H9 (cell line): ENCODE results near the gene PTPRQ. TPM values are rescaled to one million over a fixed set of nuclear protein-coding genes. Genes with fewer than 3 reads are reported as not detected.

Experiments
- DNase-seq: peaks from one replicate; pipeline ENCODE4 v3.0.0-alpha.2; 2017
- H2AFZ ChIP-seq: one replicate; pipeline ENCODE4 v1.6.1; 2013; ENCODE audit warnings: mild to moderate bottlenecking, low read length, control low read depth, moderate library complexity
- H2AK5ac ChIP-seq: 2 replicates; pipeline ENCODE4 v1.6.1; 2013; ENCODE audit warnings: low read length, control low read depth, mixed read lengths; ENCODE audit not compliant: insufficient read length
- H2BK120ac ChIP-seq: one replicate; pipeline ENCODE4 v1.6.1; 2013; ENCODE audit warnings: low read depth, mild to moderate bottlenecking, low read length, control low read depth, inconsistent platforms; ENCODE audit not compliant: poor library complexity, severe bottlenecking
- H2BK12ac ChIP-seq: 2 replicates; pipeline ENCODE4 v1.6.1; 2013; ENCODE audit warnings: low read length, control low read depth, mixed read lengths, low read depth; ENCODE audit not compliant: insufficient read length
- H2BK15ac ChIP-seq: 2 replicates; pipeline ENCODE4 v1.6.1; 2013; ENCODE audit warnings: low read depth, low read length, control low read depth
- H2BK20ac ChIP-seq: one replicate; pipeline ENCODE4 v1.6.1; 2013; ENCODE audit warnings: low read depth, mild to moderate bottlenecking, low read length, control low read depth, inconsistent platforms; ENCODE audit not compliant: poor library complexity, severe bottlenecking
- H2BK5ac ChIP-seq: 2 replicates; pipeline ENCODE4 v1.6.1; 2013; ENCODE audit warnings: low read length, control low read depth, mixed read lengths; ENCODE audit not compliant: insufficient read length
- H3K14ac ChIP-seq: 2 replicates; pipeline ENCODE4 v1.6.1; 2013; ENCODE audit warnings: low read length, control low read depth; ENCODE audit not compliant: insufficient read depth
- H3K18ac ChIP-seq: 2 replicates; pipeline ENCODE4 v1.6.1; 2013; ENCODE audit warnings: low read depth, mild to moderate bottlenecking, mixed read lengths, low read length, control low read depth; ENCODE audit not compliant: insufficient read length
- H3K23ac ChIP-seq: 2 replicates; pipeline ENCODE4 v1.6.1; 2013; ENCODE audit warnings: low read length, control low read depth, mixed read lengths, low read depth; ENCODE audit not compliant: insufficient read length
- H3K23me2 ChIP-seq: 2 replicates; pipeline ENCODE4 v1.6.1; 2013; ENCODE audit warnings: low read depth, mild to moderate bottlenecking, mixed read lengths, low read length, control low read depth; ENCODE audit not compliant: insufficient read length, poor library complexity, severe bottlenecking
- H3K27ac ChIP-seq: 2 replicates; pipeline ENCODE4 v1.5.1; 2013; ENCODE audit warnings: low read length, control low read depth, mixed read lengths, low read depth; ENCODE audit not compliant: insufficient read length
- H3K27me3 ChIP-seq: 2 replicates; pipeline ENCODE4 v1.6.1; 2013; ENCODE audit warnings: low read length, control low read depth, inconsistent platforms; ENCODE audit not compliant: insufficient read depth
- H3K4ac ChIP-seq: 2 replicates; pipeline ENCODE4 v1.6.1; 2013; ENCODE audit warnings: low read depth, mild to moderate bottlenecking, control low read depth, inconsistent platforms, low read length, moderate library complexity
- H3K4me1 ChIP-seq: 2 replicates; pipeline ENCODE4 v1.6.1; 2013; ENCODE audit warnings: low read length, control low read depth, inconsistent platforms; ENCODE audit not compliant: insufficient read depth
- H3K4me2 ChIP-seq: 2 replicates; pipeline ENCODE4 v1.6.1; 2013; ENCODE audit warnings: low read length, control low read depth, mixed read lengths; ENCODE audit not compliant: insufficient read length, insufficient read depth
- H3K56ac ChIP-seq: 2 replicates; pipeline ENCODE4 v1.6.1; 2013; ENCODE audit warnings: low read depth, mild to moderate bottlenecking, mixed read lengths, low read length, control low read depth; ENCODE audit not compliant: insufficient read length
- H3K79me1 ChIP-seq: 2 replicates; pipeline ENCODE4 v1.6.1; 2013; ENCODE audit warnings: low read depth, mild to moderate bottlenecking, moderate library complexity, low read length, control low read depth, inconsistent platforms; ENCODE audit not compliant: insufficient read depth, poor library complexity, severe bottlenecking
- H3K79me2 ChIP-seq: 2 replicates; pipeline ENCODE4 v1.6.1; 2013; ENCODE audit warnings: low read length, control low read depth, inconsistent platforms; ENCODE audit not compliant: insufficient read depth
- H3K9ac ChIP-seq: 2 replicates; pipeline ENCODE4 v1.6.1; 2013; ENCODE audit warnings: low read length, control low read depth, mixed read lengths; ENCODE audit not compliant: insufficient read length; ENCODE audit errors: extremely low read depth
- H3K9me3 ChIP-seq: one replicate; pipeline ENCODE4 v1.6.1; 2013; ENCODE audit warnings: low read depth, low read length, inconsistent platforms; ENCODE audit not compliant: control insufficient read depth
- H3T11ph ChIP-seq: one replicate; pipeline ENCODE4 v1.6.1; 2013; ENCODE audit warnings: mild to moderate bottlenecking, low read length, control low read depth, inconsistent platforms
- H4K20me1 ChIP-seq: one replicate; pipeline ENCODE4 v1.6.1; 2013; ENCODE audit not compliant: control insufficient read depth, insufficient read length, insufficient read depth
- H4K5ac ChIP-seq: 2 replicates; pipeline ENCODE4 v1.6.1; 2013; ENCODE audit warnings: low read depth, mild to moderate bottlenecking, mixed read lengths, low read length, control low read depth; ENCODE audit not compliant: insufficient read length
- H4K8ac ChIP-seq: replicated peaks from 2 replicates; pipeline ENCODE4 v1.6.1; 2013; ENCODE audit warnings: low read length, control low read depth, mixed read lengths, low read depth; ENCODE audit not compliant: insufficient read length
- H4K91ac ChIP-seq: 2 replicates; pipeline ENCODE4 v1.6.1; 2013; ENCODE audit warnings: low read depth, mild to moderate bottlenecking, moderate library complexity, mixed read lengths, low read length, control low read depth; ENCODE audit not compliant: insufficient read length
- H3K27ac Mint-ChIP-seq, 3 experiments: 2 replicates in 2 of 3; 3 replicates in 1 of 3; pipeline ENCODE4 v1.8.0; 2020 to 2021; ENCODE audit warnings: mixed read lengths in 3 of 3, mild to moderate bottlenecking in 1 of 3, moderate library complexity in 1 of 3
- H3K27me3 Mint-ChIP-seq: 2 replicates; pipeline ENCODE4 v1.8.0; 2021; ENCODE audit warnings: low read depth, mild to moderate bottlenecking, moderate library complexity, mixed read lengths
- H3K36me3 Mint-ChIP-seq, 3 experiments: 2 replicates in 2 of 3; 3 replicates in 1 of 3; pipeline ENCODE4 v1.8.0; 2020 to 2021; ENCODE audit warnings: low read depth in 3 of 3, mixed read lengths in 3 of 3; ENCODE audit not compliant: insufficient read depth in 1 of 3
- H3K4me1 Mint-ChIP-seq, 2 experiments: 2 replicates each; pipeline ENCODE4 v1.8.0; 2020; ENCODE audit warnings: mixed read lengths in 2 of 2
- H3K4me3 Mint-ChIP-seq, 2 experiments: 2 replicates in 1 of 2; 3 replicates in 1 of 2; pipeline ENCODE4 v1.8.0; 2020 to 2021; ENCODE audit warnings: mild to moderate bottlenecking in 2 of 2, mixed read lengths in 2 of 2, moderate library complexity in 1 of 2
- H3K9me3 Mint-ChIP-seq, 2 experiments: 2 replicates in 1 of 2; 3 replicates in 1 of 2; pipeline ENCODE4 v1.8.0; 2020; ENCODE audit warnings: mild to moderate bottlenecking in 2 of 2, mixed read lengths in 2 of 2, moderate library complexity in 1 of 2
- CTCF ChIP-seq: fragments of 200-600 bp; sonication (generic); conservative IDR thresholded peaks from 3 replicates; pipeline ENCODE4 v1.8.0; 2021; ENCODE audit warnings: antibody characterized with exemption, mild to moderate bottlenecking
- total RNA-seq: library from RNA; stranded (reverse); gene quantifications from 2 replicates; pipeline ENCODE4 v1.2.1, GENCODE V29; 2021

Gene PTPRQ
- total RNA-seq, 1 experiment from 2014 or later: not detected

GRCh38 chr12:80567401-80567800 lies 123.4 kb downstream of the PTPRQ start:
- Histone ChIP-seq H3K14ac (no peak overlapping the region), H4K91ac (no peak overlapping the region), H3K9me3 (no peaks in the 10 kb centered on the region), H4K5ac (no peak overlapping the region), H3K27ac (no peak overlapping the region), H2BK12ac (no peak overlapping the region), H2BK20ac (no peak overlapping the region), H3T11ph (no peak overlapping the region), H3K4me2 (no peak overlapping the region), H3K23me2 (no peaks in the 10 kb centered on the region), H3K79me2 (no peaks in the 10 kb centered on the region), H3K79me1 (no peaks in the 10 kb centered on the region), H2BK120ac (no peak overlapping the region), H2AFZ (no peak overlapping the region), H3K4ac (no peak overlapping the region), H4K8ac (no peak overlapping the region), H3K23ac (no peak overlapping the region), H3K9ac (no peak overlapping the region), H2BK5ac (no peak overlapping the region), H3K27me3 (no peaks in the 10 kb centered on the region), H3K56ac (no peak overlapping the region), H2BK15ac (no peak overlapping the region), H2AK5ac (no peak overlapping the region), H3K18ac (no peak overlapping the region), H3K4me1 (no peaks in the 10 kb centered on the region), H4K20me1 (no peaks in the 10 kb centered on the region)
- TF ChIP-seq CTCF: no peak
- Mint-ChIP-seq H3K36me3 (peaks cover 0 to 4% (median 1%) of the 10 kb centered on the region in 3 experiments; a peak in 2 of 7 replicates), H3K27ac (no peak overlapping the region), H3K4me1 (no peaks in the 10 kb centered on the region), H3K27me3 (no peaks in the 10 kb centered on the region), H3K4me3 (no peak overlapping the region), H3K9me3 (peaks cover 10 to 11% of the 10 kb centered on the region in 2 experiments)
- DNase-seq: no peak
